ENCODE results near the gene TPGS1.
A peak's percentile ranks its signal among the peaks of the same experiment; 100 is the strongest.

The TPGS1 gene

DNA sequence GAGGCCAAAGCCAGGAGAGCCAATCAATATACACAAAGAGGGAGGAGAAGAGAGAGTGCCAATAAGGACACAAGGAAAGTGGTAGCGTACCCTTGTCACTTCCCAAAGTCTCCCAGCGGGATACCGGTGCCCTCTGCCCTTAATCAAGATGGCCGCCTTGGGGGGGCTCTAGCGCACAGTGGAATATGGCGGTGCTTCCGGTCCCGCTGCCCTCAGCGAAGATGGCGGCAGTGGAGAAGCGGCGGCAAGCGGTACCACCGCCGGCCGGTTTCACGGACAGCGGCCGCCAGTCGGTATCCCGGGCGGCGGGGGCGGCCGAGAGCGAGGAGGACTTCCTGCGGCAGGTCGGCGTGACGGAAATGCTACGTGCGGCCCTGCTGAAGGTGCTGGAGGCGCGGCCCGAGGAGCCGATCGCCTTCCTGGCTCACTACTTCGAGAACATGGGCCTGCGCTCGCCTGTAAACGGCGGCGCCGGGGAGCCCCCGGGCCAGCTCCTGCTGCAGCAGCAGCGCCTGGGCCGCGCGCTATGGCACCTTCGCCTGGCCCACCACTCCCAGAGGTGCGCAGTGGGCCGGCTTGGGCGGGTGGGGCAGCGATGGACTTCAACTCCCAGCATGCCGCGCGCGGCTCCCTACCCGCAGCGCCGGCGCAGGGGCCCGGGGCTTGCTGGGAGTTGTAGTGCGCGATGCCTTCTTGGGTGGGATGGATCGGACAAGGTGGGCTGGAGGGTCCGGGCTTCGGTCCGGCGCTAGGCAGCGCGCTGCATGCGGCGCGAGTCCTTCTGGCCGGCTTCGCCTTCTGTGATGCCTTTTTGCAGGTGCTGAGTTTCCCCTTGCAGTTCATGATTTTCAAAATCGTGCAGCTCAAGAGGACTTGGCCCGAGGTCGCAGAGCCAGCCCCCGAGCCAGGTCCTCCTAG, at the start of gene TPGS1:
TPGS1 (plus strand) TSS at position 212 of the 918 bp plus-strand sequence; CDS start at position 222, 10 bp downstream.
- peak; percentile 75 for DNase-seq (ENCODE audit: low read depth)
- TF ChIP-seq, protein P1, sequence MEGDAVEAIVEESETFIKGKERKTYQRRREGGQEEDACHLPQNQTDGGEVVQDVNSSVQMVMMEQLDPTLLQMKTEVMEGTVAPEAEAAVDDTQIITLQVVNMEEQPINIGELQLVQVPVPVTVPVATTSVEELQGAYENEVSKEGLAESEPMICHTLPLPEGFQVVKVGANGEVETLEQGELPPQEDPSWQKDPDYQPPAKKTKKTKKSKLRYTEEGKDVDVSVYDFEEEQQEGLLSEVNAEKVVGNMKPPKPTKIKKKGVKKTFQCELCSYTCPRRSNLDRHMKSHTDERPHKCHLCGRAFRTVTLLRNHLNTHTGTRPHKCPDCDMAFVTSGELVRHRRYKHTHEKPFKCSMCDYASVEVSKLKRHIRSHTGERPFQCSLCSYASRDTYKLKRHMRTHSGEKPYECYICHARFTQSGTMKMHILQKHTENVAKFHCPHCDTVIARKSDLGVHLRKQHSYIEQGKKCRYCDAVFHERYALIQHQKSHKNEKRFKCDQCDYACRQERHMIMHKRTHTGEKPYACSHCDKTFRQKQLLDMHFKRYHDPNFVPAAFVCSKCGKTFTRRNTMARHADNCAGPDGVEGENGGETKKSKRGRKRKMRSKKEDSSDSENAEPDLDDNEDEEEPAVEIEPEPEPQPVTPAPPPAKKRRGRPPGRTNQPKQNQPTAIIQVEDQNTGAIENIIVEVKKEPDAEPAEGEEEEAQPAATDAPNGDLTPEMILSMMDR (IDR thresholded peaks at IDR 0.05; ENCODE audit: insufficient read depth, low read depth, low read length, missing control alignments), result no peak
- H3K4me3 ChIP-seq (ENCODE audit: low read length), result peak within 1 kb of the TSS; percentile 88

- no peak for DNase-seq (ENCODE audit: low read depth)
- no peak overlapping the region for H3K4me3 ChIP-seq (ENCODE audit: low read length)
- TF ChIP-seq, protein P1 (IDR thresholded peaks at IDR 0.05; ENCODE audit: insufficient read depth, low read depth, low read length, missing control alignments), result no peak
These were observed 49.7 kb upstream of the TPGS1 start for GRCh38 chr19:457636-458035.

GRCh38 chr19:458091-459042, 48.9 kb upstream of the TPGS1 start:
- no peak overlapping the region for H3K4me3 ChIP-seq (ENCODE audit: low read length)
- TF ChIP-seq, protein P1 (IDR thresholded peaks at IDR 0.05; ENCODE audit: insufficient read depth, low read depth, low read length, missing control alignments), result no peak
- no peak for DNase-seq (ENCODE audit: low read depth)

GRCh38 chr19:459724-460511, 47.4 kb upstream of the TPGS1 start:
- no peak for DNase-seq (ENCODE audit: low read depth)
- H3K4me3 ChIP-seq (ENCODE audit: low read length), result peak overlapping the region; percentile 44
- TF ChIP-seq, protein P1 (IDR thresholded peaks at IDR 0.05; ENCODE audit: insufficient read depth, low read depth, low read length, missing control alignments), result peak; percentile 12

DNA sequence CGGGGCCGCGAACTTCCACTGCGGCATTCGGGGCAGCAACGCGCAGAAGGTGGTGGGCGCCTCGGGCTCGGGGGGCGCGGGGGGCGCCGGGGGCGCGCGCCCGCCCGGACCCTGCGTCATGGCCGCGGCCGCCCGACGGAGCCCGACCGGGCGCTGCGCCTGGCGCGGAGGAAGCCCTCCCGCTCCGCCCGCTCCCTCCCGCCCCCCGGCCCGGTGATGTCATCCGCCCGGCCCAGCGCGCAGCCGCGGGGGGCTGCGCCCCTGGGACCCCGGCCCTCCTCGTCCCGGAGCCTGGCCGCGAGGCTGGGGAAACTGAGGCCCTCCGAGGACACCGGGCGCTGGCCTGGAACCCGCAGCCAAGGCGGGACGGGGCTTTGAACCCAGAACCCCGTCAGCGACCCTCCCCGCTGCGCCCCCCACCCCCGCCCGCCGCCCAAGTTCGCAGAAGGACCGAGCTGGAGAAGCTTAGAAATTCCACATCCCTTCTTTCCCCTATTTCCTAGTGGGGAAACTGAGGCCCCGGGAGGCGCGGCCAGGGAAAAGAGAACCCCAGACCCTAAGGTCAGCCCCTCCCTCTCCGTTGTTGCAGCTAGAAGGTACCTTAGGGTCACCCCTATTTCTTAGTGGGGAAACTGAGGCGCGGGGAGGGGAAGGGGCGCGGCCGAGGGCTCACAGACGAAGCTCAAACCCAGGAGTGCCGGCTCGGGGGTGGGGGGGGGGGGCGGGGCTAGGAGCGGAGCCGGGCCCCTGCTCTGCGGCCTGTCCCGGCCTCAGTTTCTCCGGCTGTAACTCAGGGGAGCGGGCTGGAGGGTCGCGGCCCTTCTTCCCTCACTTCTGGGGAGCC, 46.2 kb upstream of the TPGS1 start, which contains the start of gene SHC2:
SHC2 (minus strand) TSS at position 157 of the 844 bp plus-strand sequence; CDS start at position 120, 37 bp downstream.
- H3K4me3 ChIP-seq (ENCODE audit: low read length), result peak within 1 kb of the TSS; percentile 44
- DNase-seq (ENCODE audit: low read depth), result no peak
- TF ChIP-seq, protein P1 (IDR thresholded peaks at IDR 0.05; ENCODE audit: insufficient read depth, low read depth, low read length, missing control alignments), result no peak

Data from epithelial cell of esophagus (primary cell).